ENCODE data around the gene SGK1.

The SGK1 gene

GRCh38 chr6:134293659-134294161, 24.2 kb downstream of the SGK1 start:
- Histone ChIP-seq H3K4me1 (ENCODE audit: control extremely low read depth in 1 of 4, control insufficient read depth in 4 of 4, insufficient read depth in 4 of 4, low read length in 3 of 4) (peaks cover 15 to 27% (median 19%) of the 10 kb centered on the region in 4 experiments), H3K27ac (ENCODE audit: insufficient read depth in 1 of 2, low read depth in 1 of 2, low read length in 2 of 2, poor library complexity in 1 of 2, severe bottlenecking in 2 of 2) (no peak overlapping the region), H3K4me3 (ENCODE audit: control insufficient read depth in 1 of 7, extremely low read depth in 1 of 7, insufficient read depth in 4 of 7, low read depth in 2 of 7, low read length in 6 of 7) (no peak overlapping the region), H3K9me3 (ENCODE audit: control extremely low read depth in 1 of 5, control insufficient read depth in 4 of 5, insufficient read depth in 2 of 5, low read depth in 1 of 5, low read length in 4 of 5) (no peaks in the 10 kb centered on the region), H3K36me3 (ENCODE audit: control insufficient read depth in 4 of 4, insufficient read depth in 4 of 4, low read length in 3 of 4) (no peaks in the 10 kb centered on the region), H3K27me3 (replicated peaks in 2 of 5; ENCODE audit: control insufficient read depth in 4 of 5, insufficient read depth in 5 of 5, low read length in 4 of 5) (no peaks in the 10 kb centered on the region)
- POLR2A ChIA-PET = no interaction called here
- CTCF ChIA-PET = no interaction called here
- DNase-seq = no peak
- 100% methylated on average over 2 of the region's 3 CpGs for WGBS (ENCODE audit: insufficient coverage)

- ChIA-PET POLR2A (no interaction called here), CTCF (interaction anchor here (1.4 kb wide), 1 partner anchor 8 kb away, joined by 3 read pairs; no protein-coding TSS in a partner anchor)
- WGBS (ENCODE audit: insufficient coverage) = 100% methylated on average over 2 of the region's 4 CpGs
- Histone ChIP-seq H3K4me1 (ENCODE audit: control extremely low read depth in 1 of 4, control insufficient read depth in 4 of 4, insufficient read depth in 4 of 4, low read length in 3 of 4) (peaks cover 21 to 29% (median 25%) of the 10 kb centered on the region in 4 experiments), H3K27ac (ENCODE audit: insufficient read depth in 1 of 2, low read depth in 1 of 2, low read length in 2 of 2, poor library complexity in 1 of 2, severe bottlenecking in 2 of 2) (no peak overlapping the region), H3K4me3 (ENCODE audit: control insufficient read depth in 1 of 7, extremely low read depth in 1 of 7, insufficient read depth in 4 of 7, low read depth in 2 of 7, low read length in 6 of 7) (no peak overlapping the region), H3K36me3 (ENCODE audit: control insufficient read depth in 4 of 4, insufficient read depth in 4 of 4, low read length in 3 of 4) (no peaks in the 10 kb centered on the region), H3K9me3 (ENCODE audit: control extremely low read depth in 1 of 5, control insufficient read depth in 4 of 5, insufficient read depth in 2 of 5, low read depth in 1 of 5, low read length in 4 of 5) (no peaks in the 10 kb centered on the region), H3K27me3 (replicated peaks in 2 of 5; ENCODE audit: control insufficient read depth in 4 of 5, insufficient read depth in 5 of 5, low read length in 4 of 5) (no peaks in the 10 kb centered on the region)
- DNase-seq = no peak
Observed at GRCh38 chr6:134291156-134291555, 26.8 kb downstream of the SGK1 start.

GRCh38 chr6:134289204-134289575, 28.7 kb downstream of the SGK1 start:
- no CpG with 5 or more reads among the region's 1 CpG for whole genome bisulfite sequencing (ENCODE audit: insufficient coverage)
- no peak overlapping the region for H3K4me3 ChIP-seq (ENCODE audit: control insufficient read depth in 1 of 7, extremely low read depth in 1 of 7, insufficient read depth in 4 of 7, low read depth in 2 of 7, low read length in 6 of 7)

GRCh38 chr6:134288538-134289203, 29.2 kb downstream of the SGK1 start:
- ChIA-PET CTCF (interaction anchor here (1.7 kb wide), 1 partner anchor 11 kb away, joined by 3 read pairs; no protein-coding TSS in a partner anchor), POLR2A (no interaction called here)
- 10% methylated on average over 3 of the region's 3 CpGs for WGBS (ENCODE audit: insufficient coverage)
- Histone ChIP-seq H3K9me3 (ENCODE audit: control extremely low read depth in 1 of 5, control insufficient read depth in 4 of 5, insufficient read depth in 2 of 5, low read depth in 1 of 5, low read length in 4 of 5) (no peaks in the 10 kb centered on the region), H3K27me3 (replicated peaks in 2 of 5; ENCODE audit: control insufficient read depth in 4 of 5, insufficient read depth in 5 of 5, low read length in 4 of 5) (no peaks in the 10 kb centered on the region), H3K4me1 (ENCODE audit: control extremely low read depth in 1 of 4, control insufficient read depth in 4 of 4, insufficient read depth in 4 of 4, low read length in 3 of 4) (peaks cover 12 to 17% (median 14%) of the 10 kb centered on the region in 4 experiments), H3K36me3 (ENCODE audit: control insufficient read depth in 4 of 4, insufficient read depth in 4 of 4, low read length in 3 of 4) (no peaks in the 10 kb centered on the region), H3K27ac (ENCODE audit: insufficient read depth in 1 of 2, low read depth in 1 of 2, low read length in 2 of 2, poor library complexity in 1 of 2, severe bottlenecking in 2 of 2) (peak overlapping the region in 1 of 2 experiments; percentile 72), H3K4me3 (ENCODE audit: control insufficient read depth in 1 of 7, extremely low read depth in 1 of 7, insufficient read depth in 4 of 7, low read depth in 2 of 7, low read length in 6 of 7) (no peak overlapping the region)
- peak; percentile 43 to 90 (median 89) for DNase-seq

More at GRCh38 chr6:134289204-134289575, 28.7 kb downstream of the SGK1 start:
- DNase-seq = no peak
- Histone ChIP-seq H3K9me3 (ENCODE audit: control extremely low read depth in 1 of 5, control insufficient read depth in 4 of 5, insufficient read depth in 2 of 5, low read depth in 1 of 5, low read length in 4 of 5) (no peaks in the 10 kb centered on the region), H3K36me3 (ENCODE audit: control insufficient read depth in 4 of 4, insufficient read depth in 4 of 4, low read length in 3 of 4) (no peaks in the 10 kb centered on the region), H3K4me1 (ENCODE audit: control extremely low read depth in 1 of 4, control insufficient read depth in 4 of 4, insufficient read depth in 4 of 4, low read length in 3 of 4) (peaks cover 12 to 17% (median 14%) of the 10 kb centered on the region in 4 experiments), H3K27ac (ENCODE audit: insufficient read depth in 1 of 2, low read depth in 1 of 2, low read length in 2 of 2, poor library complexity in 1 of 2, severe bottlenecking in 2 of 2) (peak overlapping the region in 1 of 2 experiments; percentile 72), H3K27me3 (replicated peaks in 2 of 5; ENCODE audit: control insufficient read depth in 4 of 5, insufficient read depth in 5 of 5, low read length in 4 of 5) (no peaks in the 10 kb centered on the region)
- ChIA-PET POLR2A (no interaction called here), CTCF (interaction anchor here (1.0 to 1.7 kb wide), 2 partner anchors 12 to 32 kb away, joined by 3 read pairs; no protein-coding TSS in a partner anchor)

- 100% methylated on average over 1 of the region's 2 CpGs for WGBS (ENCODE audit: insufficient coverage)
- Histone ChIP-seq H3K4me3 (ENCODE audit: control insufficient read depth in 1 of 7, extremely low read depth in 1 of 7, insufficient read depth in 4 of 7, low read depth in 2 of 7, low read length in 6 of 7) (no peak overlapping the region), H3K36me3 (ENCODE audit: control insufficient read depth in 4 of 4, insufficient read depth in 4 of 4, low read length in 3 of 4) (no peaks in the 10 kb centered on the region), H3K27ac (ENCODE audit: insufficient read depth in 1 of 2, low read depth in 1 of 2, low read length in 2 of 2, poor library complexity in 1 of 2, severe bottlenecking in 2 of 2) (peak overlapping the region in 1 of 2 experiments; percentile 72), H3K4me1 (ENCODE audit: control extremely low read depth in 1 of 4, control insufficient read depth in 4 of 4, insufficient read depth in 4 of 4, low read length in 3 of 4) (peaks cover 12 to 17% (median 14%) of the 10 kb centered on the region in 4 experiments), H3K9me3 (ENCODE audit: control extremely low read depth in 1 of 5, control insufficient read depth in 4 of 5, insufficient read depth in 2 of 5, low read depth in 1 of 5, low read length in 4 of 5) (no peaks in the 10 kb centered on the region), H3K27me3 (replicated peaks in 2 of 5; ENCODE audit: control insufficient read depth in 4 of 5, insufficient read depth in 5 of 5, low read length in 4 of 5) (no peaks in the 10 kb centered on the region)
- DNase-seq = peak in 2 of 3 donors; percentile 20 to 30
- ChIA-PET CTCF (interaction anchor here (1.2 kb wide), 1 partner anchor 53 kb away, joined by 3 read pairs; no protein-coding TSS in a partner anchor), POLR2A (no interaction called here)
Observed at GRCh38 chr6:134287859-134288537, 29.9 kb downstream of the SGK1 start.

GRCh38 chr6:134282816-134283215, 35.1 kb downstream of the SGK1 start:
- Histone ChIP-seq H3K9me3 (ENCODE audit: control extremely low read depth in 1 of 5, control insufficient read depth in 4 of 5, insufficient read depth in 2 of 5, low read depth in 1 of 5, low read length in 4 of 5) (no peaks in the 10 kb centered on the region), H3K27ac (ENCODE audit: insufficient read depth in 1 of 2, low read depth in 1 of 2, low read length in 2 of 2, poor library complexity in 1 of 2, severe bottlenecking in 2 of 2) (no peak overlapping the region), H3K27me3 (replicated peaks in 2 of 5; ENCODE audit: control insufficient read depth in 4 of 5, insufficient read depth in 5 of 5, low read length in 4 of 5) (no peaks in the 10 kb centered on the region), H3K4me3 (ENCODE audit: control insufficient read depth in 1 of 7, extremely low read depth in 1 of 7, insufficient read depth in 4 of 7, low read depth in 2 of 7, low read length in 6 of 7) (no peak overlapping the region), H3K4me1 (ENCODE audit: control extremely low read depth in 1 of 4, control insufficient read depth in 4 of 4, insufficient read depth in 4 of 4, low read length in 3 of 4) (peaks cover under 1 to 3% (median 2%) of the 10 kb centered on the region in 4 experiments), H3K36me3 (ENCODE audit: control insufficient read depth in 4 of 4, insufficient read depth in 4 of 4, low read length in 3 of 4) (no peaks in the 10 kb centered on the region)
- CTCF ChIA-PET = no interaction called here
- POLR2A ChIA-PET = no interaction called here
- WGBS (ENCODE audit: insufficient coverage) = 90% methylated on average over 2 of the region's 3 CpGs
- no peak for DNase-seq

GRCh38 chr6:134281388-134281787, 36.5 kb downstream of the SGK1 start:
- ChIA-PET POLR2A (interaction anchor here (0.7 kb wide), 1 partner anchor 14 kb away, joined by 4 read pairs; no protein-coding TSS in a partner anchor), CTCF (no interaction called here)
- DNase-seq = no peak
- Histone ChIP-seq H3K4me1 (ENCODE audit: control extremely low read depth in 1 of 4, control insufficient read depth in 4 of 4, insufficient read depth in 4 of 4, low read length in 3 of 4) (peaks cover 0 to 13% (median 6%) of the 10 kb centered on the region in 4 experiments), H3K36me3 (ENCODE audit: control insufficient read depth in 4 of 4, insufficient read depth in 4 of 4, low read length in 3 of 4) (no peaks in the 10 kb centered on the region), H3K27me3 (replicated peaks in 2 of 5; ENCODE audit: control insufficient read depth in 4 of 5, insufficient read depth in 5 of 5, low read length in 4 of 5) (no peaks in the 10 kb centered on the region), H3K9me3 (ENCODE audit: control extremely low read depth in 1 of 5, control insufficient read depth in 4 of 5, insufficient read depth in 2 of 5, low read depth in 1 of 5, low read length in 4 of 5) (no peaks in the 10 kb centered on the region), H3K4me3 (ENCODE audit: control insufficient read depth in 1 of 7, extremely low read depth in 1 of 7, insufficient read depth in 4 of 7, low read depth in 2 of 7, low read length in 6 of 7) (no peak overlapping the region), H3K27ac (ENCODE audit: insufficient read depth in 1 of 2, low read depth in 1 of 2, low read length in 2 of 2, poor library complexity in 1 of 2, severe bottlenecking in 2 of 2) (no peak overlapping the region)
- WGBS (ENCODE audit: insufficient coverage) = 100% methylated on average over 1 of the region's 6 CpGs

All from common myeloid progenitor, CD34-positive (primary cell).